Natural killer cell (primary cell): ENCODE measurements around the gene DAZAP2. TPM values are rescaled to one million over a fixed set of nuclear protein-coding genes. Genes with fewer than 3 reads are reported as not detected.

Source experiments
- total RNA-seq, 4 donors: library from RNA; stranded (reverse); fragments of 120-200 nt in 1 of 4; gene quantifications; one replicate each; pipeline versions ENCODE4 v1.2.3 to v1.2.4, GENCODE V29; 2013 to 2022

Gene DAZAP2
- total RNA-seq, 3 donors from 2014 or later (not counting 1 experiment from before 2014, with no cell fraction given), result 316 to 350 (median 325) TPM

Other genes starting within 250 kb of the DAZAP2 start
- 10 to 100 TPM; 34.3 to 54.3 (median 42.7) TPM for gene SLC11A2, start 212.4 kb upstream of the DAZAP2 start, total RNA-seq
- 10 to 100 TPM; 57.1 to 71.8 (median 58.2) TPM for gene LETMD1, start 190.5 kb upstream of the DAZAP2 start, total RNA-seq
- 10 to 100 TPM; 21.3 to 31.7 (median 25.1) TPM for gene CSRNP2, start 155.2 kb upstream of the DAZAP2 start, total RNA-seq
- gene TFCP2, start 65.7 kb upstream of the DAZAP2 start, total RNA-seq, result 10 to 100 TPM; 26.6 to 34.8 (median 34.8) TPM
- 1 to 10 TPM; 5.7 to 6.6 (median 6.0) TPM for gene POU6F1, start 20.8 kb upstream of the DAZAP2 start, total RNA-seq
- gene SMAGP, start 31.6 kb downstream of the DAZAP2 start, total RNA-seq, result 10 to 100 TPM in 2 of 3 donors, 1 to 10 TPM in 1; 6.5 to 26.2 (median 19.0) TPM
- 100 to 1,000 TPM; 443 to 495 (median 478) TPM for gene BIN2, start 85.3 kb downstream of the DAZAP2 start, total RNA-seq
- gene CELA1, start 107.9 kb downstream of the DAZAP2 start, total RNA-seq, result under 1 TPM in 2 of 3 donors, not detected in 1; 0.53 to 0.66 TPM
- gene GALNT6, start 152.6 kb downstream of the DAZAP2 start, total RNA-seq, result 10 to 100 TPM; 19.3 to 38.5 (median 33.9) TPM
- gene SLC4A8, start 186.0 kb downstream of the DAZAP2 start, total RNA-seq, result 10 to 100 TPM in 2 of 3 donors, 1 to 10 TPM in 1; 9.8 to 19.2 (median 13.6) TPM